Measurements from ENCODE around the gene CARS1. TPM values are rescaled to one million over a fixed set of nuclear protein-coding genes. Genes with fewer than 3 reads are reported as not detected.

Gene CARS1
- total and polyA plus RNA-seq, 2 of the 4 experiments (the other 2 are of a cell fraction), result 72.7 to 78.3 TPM

DNA sequence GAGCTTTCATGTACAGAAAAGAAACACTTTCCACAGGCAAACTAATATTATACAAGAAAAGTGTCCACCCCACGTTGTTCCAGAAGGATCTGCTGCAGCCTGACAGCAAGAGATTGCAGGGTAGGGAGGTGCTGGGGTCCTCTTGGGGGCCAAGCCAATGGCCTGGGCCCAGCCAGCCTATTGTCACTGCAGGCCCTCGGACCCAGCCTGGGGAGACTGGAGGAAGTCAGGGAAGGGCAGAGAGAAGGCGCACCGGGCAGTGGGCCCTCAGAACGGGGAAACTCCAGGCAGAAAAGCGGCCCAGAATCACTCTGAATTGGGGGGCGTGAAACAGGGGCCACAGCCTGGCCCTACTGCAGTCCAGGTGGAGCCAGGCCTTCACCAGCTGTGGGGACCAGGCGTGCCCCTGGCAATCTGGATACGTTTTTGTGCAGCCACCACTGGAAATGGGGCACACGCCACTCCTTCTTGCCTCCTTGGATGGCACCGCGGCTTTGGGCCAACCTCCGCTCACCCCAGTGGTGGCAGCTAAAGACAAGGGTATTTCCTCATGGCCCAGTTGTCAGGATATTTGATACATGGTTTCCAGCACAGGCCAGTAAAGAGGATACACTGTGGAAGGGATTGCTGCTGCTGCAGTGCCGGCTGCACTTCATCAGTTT lies 61.2 kb downstream of the CARS1 start:
- no peak overlapping the region for H2BK120ac ChIP-seq (ENCODE audit: low read depth, low read length)
- dilution Hi-C loops (cut with HindIII; ENCODE audit: low sequenced_read_pairs, unreplicated experiment) (no loop called here), in situ Hi-C loops (cut with MboI; ENCODE audit: low sequenced_read_pairs) (no loop called here), intact Hi-C loops (cut with micrococcal nuclease) (no loop called here)
- H2AK5ac ChIP-seq (ENCODE audit: low read depth, low read length), result no peak overlapping the region
- H2AK9ac ChIP-seq (replicated peaks; ENCODE audit: low read depth, low read length, poor library complexity), result no peak overlapping the region
- H3K23ac ChIP-seq (ENCODE audit: low read depth, low read length), result no peak overlapping the region
- TF ChIP-seq MAFK (IDR thresholded peaks at IDR 0.05; ENCODE audit: low read depth, low read length) (no peak), RFX5 (IDR thresholded peaks at IDR 0.05; ENCODE audit: low read depth, low read length) (no peak), RCOR1 (IDR thresholded peaks at IDR 0.05; ENCODE audit: insufficient replicate concordance, low read length) (no peak), MXI1 (IDR thresholded peaks at IDR 0.05; ENCODE audit: borderline replicate concordance, low read depth, low read length) (no peak), MAZ (IDR thresholded peaks at IDR 0.05; ENCODE audit: borderline replicate concordance, low read depth, low read length) (no peak), POLR2A (IDR thresholded peaks at IDR 0.05; ENCODE audit: low read depth, low read length) (no peak), RAD21 (IDR thresholded peaks at IDR 0.05; ENCODE audit: low read length) (no peak), FOS (IDR thresholded peaks at IDR 0.05; ENCODE audit: low read depth, low read length) (no peak), NFE2L2 (IDR thresholded peaks at IDR 0.05; ENCODE audit: low read depth, low read length) (no peak), BHLHE40 (IDR thresholded peaks at IDR 0.05; ENCODE audit: low read depth, low read length) (no peak), CEBPB (IDR thresholded peaks at IDR 0.05; ENCODE audit: low read depth, low read length) (no peak), SMC3 (IDR thresholded peaks at IDR 0.05; ENCODE audit: low read depth, low read length) (no peak), CHD1 (IDR thresholded peaks at IDR 0.05; ENCODE audit: low read depth, low read length) (no peak)
- TF ChIP-seq, protein P1, sequence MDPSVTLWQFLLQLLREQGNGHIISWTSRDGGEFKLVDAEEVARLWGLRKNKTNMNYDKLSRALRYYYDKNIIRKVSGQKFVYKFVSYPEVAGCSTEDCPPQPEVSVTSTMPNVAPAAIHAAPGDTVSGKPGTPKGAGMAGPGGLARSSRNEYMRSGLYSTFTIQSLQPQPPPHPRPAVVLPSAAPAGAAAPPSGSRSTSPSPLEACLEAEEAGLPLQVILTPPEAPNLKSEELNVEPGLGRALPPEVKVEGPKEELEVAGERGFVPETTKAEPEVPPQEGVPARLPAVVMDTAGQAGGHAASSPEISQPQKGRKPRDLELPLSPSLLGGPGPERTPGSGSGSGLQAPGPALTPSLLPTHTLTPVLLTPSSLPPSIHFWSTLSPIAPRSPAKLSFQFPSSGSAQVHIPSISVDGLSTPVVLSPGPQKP (IDR thresholded peaks at IDR 0.05; ENCODE audit: borderline replicate concordance, low read depth, low read length), result no peak
- TF ChIP-seq, protein P2, sequence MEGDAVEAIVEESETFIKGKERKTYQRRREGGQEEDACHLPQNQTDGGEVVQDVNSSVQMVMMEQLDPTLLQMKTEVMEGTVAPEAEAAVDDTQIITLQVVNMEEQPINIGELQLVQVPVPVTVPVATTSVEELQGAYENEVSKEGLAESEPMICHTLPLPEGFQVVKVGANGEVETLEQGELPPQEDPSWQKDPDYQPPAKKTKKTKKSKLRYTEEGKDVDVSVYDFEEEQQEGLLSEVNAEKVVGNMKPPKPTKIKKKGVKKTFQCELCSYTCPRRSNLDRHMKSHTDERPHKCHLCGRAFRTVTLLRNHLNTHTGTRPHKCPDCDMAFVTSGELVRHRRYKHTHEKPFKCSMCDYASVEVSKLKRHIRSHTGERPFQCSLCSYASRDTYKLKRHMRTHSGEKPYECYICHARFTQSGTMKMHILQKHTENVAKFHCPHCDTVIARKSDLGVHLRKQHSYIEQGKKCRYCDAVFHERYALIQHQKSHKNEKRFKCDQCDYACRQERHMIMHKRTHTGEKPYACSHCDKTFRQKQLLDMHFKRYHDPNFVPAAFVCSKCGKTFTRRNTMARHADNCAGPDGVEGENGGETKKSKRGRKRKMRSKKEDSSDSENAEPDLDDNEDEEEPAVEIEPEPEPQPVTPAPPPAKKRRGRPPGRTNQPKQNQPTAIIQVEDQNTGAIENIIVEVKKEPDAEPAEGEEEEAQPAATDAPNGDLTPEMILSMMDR (conservative IDR thresholded peaks at IDR 0.05; ENCODE audit: low read depth, low read length), result no peak
- TF ChIP-seq, protein P3, sequence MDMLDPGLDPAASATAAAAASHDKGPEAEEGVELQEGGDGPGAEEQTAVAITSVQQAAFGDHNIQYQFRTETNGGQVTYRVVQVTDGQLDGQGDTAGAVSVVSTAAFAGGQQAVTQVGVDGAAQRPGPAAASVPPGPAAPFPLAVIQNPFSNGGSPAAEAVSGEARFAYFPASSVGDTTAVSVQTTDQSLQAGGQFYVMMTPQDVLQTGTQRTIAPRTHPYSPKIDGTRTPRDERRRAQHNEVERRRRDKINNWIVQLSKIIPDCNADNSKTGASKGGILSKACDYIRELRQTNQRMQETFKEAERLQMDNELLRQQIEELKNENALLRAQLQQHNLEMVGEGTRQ (IDR thresholded peaks at IDR 0.05; ENCODE audit: low read depth, low read length), result no peak
- H3K4me3 ChIP-seq (ENCODE audit: insufficient read depth, low read depth, low read length), result no peak overlapping the region
- H2BK15ac ChIP-seq (ENCODE audit: low read depth, low read length), result no peak overlapping the region
- H3K9ac ChIP-seq (ENCODE audit: low read depth, low read length), result no peak overlapping the region
- 79% methylated on average over 9 of the region's 14 CpGs; no CpG with 5 or more reads in 1 of the 2 experiments for WGBS, 2 experiments (ENCODE audit: extremely low coverage in 2 of 2, insufficient read length in 1 of 2)
- no peak for ATAC-seq (ENCODE audit: low read depth)
- H4K5ac ChIP-seq (ENCODE audit: low read depth, low read length), result no peak overlapping the region
- H3K18ac ChIP-seq (ENCODE audit: low read depth, low read length), result no peak overlapping the region
- H3K9me3 ChIP-seq (ENCODE audit: control insufficient read depth, insufficient read depth, low read length), result no peaks in the 10 kb centered on the region
- ChIA-PET POLR2A (ENCODE audit: unreplicated experiment) (no interaction called here), CTCF (no interaction called here)
- no peak overlapping the region for H2AFZ ChIP-seq (replicated peaks; ENCODE audit: low read length, poor library complexity)
- peaks cover 18% of the 10 kb centered on the region for H4K20me1 ChIP-seq (ENCODE audit: insufficient read depth, low read length)
- no peak overlapping the region for H3K56ac ChIP-seq (ENCODE audit: extremely low read depth, insufficient read depth, low read length)
- no peak overlapping the region for H3K14ac ChIP-seq (replicated peaks; ENCODE audit: low read depth, low read length)
- H2BK5ac ChIP-seq (ENCODE audit: low read depth, low read length, poor library complexity, severe bottlenecking), result no peak overlapping the region
- peaks cover 10% of the 10 kb centered on the region for H3K4me1 ChIP-seq (ENCODE audit: control insufficient read depth, insufficient read depth, low read length)
- H3K27me3 ChIP-seq (ENCODE audit: control insufficient read depth, insufficient read depth, low read length), result no peaks in the 10 kb centered on the region
- no peak overlapping the region for H3K27ac ChIP-seq (ENCODE audit: insufficient read depth, low read length)
- no peak overlapping the region for H4K91ac ChIP-seq (ENCODE audit: insufficient read depth, low read depth, low read length)
- BruUV-seq (replicated peaks), result no TSS peak
- H4K8ac ChIP-seq (ENCODE audit: low read depth in 2 of 2, low read length in 2 of 2), result no peak overlapping the region
- no peak for DNase-seq
- H3K4me2 ChIP-seq (ENCODE audit: low read depth, low read length), result no peak overlapping the region
- peaks cover 18% of the 10 kb centered on the region for H3K36me3 ChIP-seq (ENCODE audit: control insufficient read depth, insufficient read depth, low read length)
- H3K79me1 ChIP-seq (ENCODE audit: low read depth in 1 of 2, low read length in 2 of 2), result peaks cover 3 to 15% of the 10 kb centered on the region in 2 experiments; a peak in 3 of 4 replicates
- no peak overlapping the region for H3K4ac ChIP-seq (ENCODE audit: low read depth, low read length)
- peaks cover 16% of the 10 kb centered on the region; the same call in 1 of the 2 replicates for H3K9me1 ChIP-seq (ENCODE audit: insufficient read depth, low read length)
- no peak overlapping the region for H2BK20ac ChIP-seq (ENCODE audit: low read depth, low read length)

Data from IMR-90 (cell line).